ENCODE data around the gene PLLP. TPM values are rescaled to one million over a fixed set of nuclear protein-coding genes. Genes with fewer than 3 reads are reported as not detected.

The PLLP gene
- total RNA-seq, 2 experiments from 2014 or later = 0.22 TPM; not detected in 1

GRCh38 chr16:57283959-57284208, 588 bp downstream of the PLLP start:
- Histone ChIP-seq H3K9me2 (ENCODE audit: insufficient read depth, low read length) (no peaks in the 10 kb centered on the region), H3K36me3 (ENCODE audit: insufficient read depth, low read length) (no peaks in the 10 kb centered on the region), H3K4me3 (ENCODE audit: low read depth, low read length, poor library complexity, severe bottlenecking) (no peak overlapping the region), H3K4me1 (ENCODE audit: insufficient read depth, low read length, poor library complexity, severe bottlenecking) (no peaks in the 10 kb centered on the region), H3K27ac (ENCODE audit: low read depth, low read length, poor library complexity, severe bottlenecking) (no peak overlapping the region), H2AFZ (ENCODE audit: low read length) (no peak overlapping the region), H3K4me2 (ENCODE audit: low read length) (no peak overlapping the region), H4K20me1 (ENCODE audit: insufficient read depth, low read length) (no peaks in the 10 kb centered on the region), H3K9me3 (ENCODE audit: low read length) (no peaks in the 10 kb centered on the region), H3K79me2 (ENCODE audit: insufficient read depth, low read depth, low read length) (no peaks in the 10 kb centered on the region)
- intact Hi-C loops (cut with micrococcal nuclease; ENCODE audit: unreplicated experiment) = no loop called here
- TF ChIP-seq CTCF (conservative IDR thresholded peaks at IDR 0.05; ENCODE audit: low read length) (no peak), EZH2phosphoT487 (IDR thresholded peaks at IDR 0.05; ENCODE audit: borderline replicate concordance, low read depth, low read length) (no peak)
- BruUV-seq (replicated peaks) = no TSS peak
- POLR2A ChIA-PET = no interaction called here
- DNase-seq (ENCODE audit: low spot score) = no peak
- CTCF ChIA-PET (ENCODE audit: unreplicated experiment) = no interaction called here

- no peak overlapping the region for H3K4me3 ChIP-seq (ENCODE audit: low read depth, low read length, poor library complexity, severe bottlenecking)
- intact Hi-C loops (cut with micrococcal nuclease; ENCODE audit: unreplicated experiment) = no loop called here
- no peaks in the 10 kb centered on the region for H3K4me1 ChIP-seq (ENCODE audit: insufficient read depth, low read length, poor library complexity, severe bottlenecking)
- TF ChIP-seq EZH2phosphoT487 (IDR thresholded peaks at IDR 0.05; ENCODE audit: borderline replicate concordance, low read depth, low read length) (no peak), CTCF (conservative IDR thresholded peaks at IDR 0.05; ENCODE audit: low read length) (no peak)
- no peaks in the 10 kb centered on the region for H3K9me3 ChIP-seq (ENCODE audit: low read length)
- no peak overlapping the region for H3K27ac ChIP-seq (ENCODE audit: low read depth, low read length, poor library complexity, severe bottlenecking)
- no peaks in the 10 kb centered on the region for H3K36me3 ChIP-seq (ENCODE audit: insufficient read depth, low read length)
- no TSS peak for BruUV-seq (replicated peaks)
- no peak overlapping the region for H3K4me2 ChIP-seq (ENCODE audit: low read length)
- ChIA-PET POLR2A (no interaction called here), CTCF (ENCODE audit: unreplicated experiment) (no interaction called here)
- DNase-seq (ENCODE audit: low spot score) = no peak
- no peaks in the 10 kb centered on the region for H3K9me2 ChIP-seq (ENCODE audit: insufficient read depth, low read length)
- H2AFZ ChIP-seq (ENCODE audit: low read length) = no peak overlapping the region
- H3K79me2 ChIP-seq (ENCODE audit: insufficient read depth, low read depth, low read length) = no peaks in the 10 kb centered on the region
- H4K20me1 ChIP-seq (ENCODE audit: insufficient read depth, low read length) = no peaks in the 10 kb centered on the region
Observed at GRCh38 chr16:57283214-57283958, 1.1 kb downstream of the PLLP start.

- Histone ChIP-seq H2AFZ (ENCODE audit: low read length) (no peak overlapping the region), H3K4me1 (ENCODE audit: insufficient read depth, low read length, poor library complexity, severe bottlenecking) (no peaks in the 10 kb centered on the region), H3K79me2 (ENCODE audit: insufficient read depth, low read depth, low read length) (no peaks in the 10 kb centered on the region), H3K36me3 (ENCODE audit: insufficient read depth, low read length) (no peaks in the 10 kb centered on the region), H3K27ac (ENCODE audit: low read depth, low read length, poor library complexity, severe bottlenecking) (no peak overlapping the region), H3K4me2 (ENCODE audit: low read length) (no peak overlapping the region), H3K9me2 (ENCODE audit: insufficient read depth, low read length) (no peaks in the 10 kb centered on the region), H4K20me1 (ENCODE audit: insufficient read depth, low read length) (no peaks in the 10 kb centered on the region), H3K4me3 (ENCODE audit: low read depth, low read length, poor library complexity, severe bottlenecking) (no peak overlapping the region), H3K9me3 (ENCODE audit: low read length) (no peaks in the 10 kb centered on the region)
- intact Hi-C loops (cut with micrococcal nuclease; ENCODE audit: unreplicated experiment) = no loop called here
- POLR2A ChIA-PET = no interaction called here
- CTCF ChIA-PET (ENCODE audit: unreplicated experiment) = no interaction called here
- no peak for DNase-seq (ENCODE audit: low spot score)
- BruUV-seq (replicated peaks) = no TSS peak
- TF ChIP-seq EZH2phosphoT487 (IDR thresholded peaks at IDR 0.05; ENCODE audit: borderline replicate concordance, low read depth, low read length) (no peak), CTCF (conservative IDR thresholded peaks at IDR 0.05; ENCODE audit: low read length) (no peak)
Observed at GRCh38 chr16:57282510-57283213, 1.8 kb downstream of the PLLP start.

All from OCI-LY7 (cell line).